Measurements from ENCODE around the gene ZNF182.

- no peak for TF ChIP-seq POLR2A (IDR thresholded peaks at IDR 0.05)
- TF ChIP-seq, protein P1, sequence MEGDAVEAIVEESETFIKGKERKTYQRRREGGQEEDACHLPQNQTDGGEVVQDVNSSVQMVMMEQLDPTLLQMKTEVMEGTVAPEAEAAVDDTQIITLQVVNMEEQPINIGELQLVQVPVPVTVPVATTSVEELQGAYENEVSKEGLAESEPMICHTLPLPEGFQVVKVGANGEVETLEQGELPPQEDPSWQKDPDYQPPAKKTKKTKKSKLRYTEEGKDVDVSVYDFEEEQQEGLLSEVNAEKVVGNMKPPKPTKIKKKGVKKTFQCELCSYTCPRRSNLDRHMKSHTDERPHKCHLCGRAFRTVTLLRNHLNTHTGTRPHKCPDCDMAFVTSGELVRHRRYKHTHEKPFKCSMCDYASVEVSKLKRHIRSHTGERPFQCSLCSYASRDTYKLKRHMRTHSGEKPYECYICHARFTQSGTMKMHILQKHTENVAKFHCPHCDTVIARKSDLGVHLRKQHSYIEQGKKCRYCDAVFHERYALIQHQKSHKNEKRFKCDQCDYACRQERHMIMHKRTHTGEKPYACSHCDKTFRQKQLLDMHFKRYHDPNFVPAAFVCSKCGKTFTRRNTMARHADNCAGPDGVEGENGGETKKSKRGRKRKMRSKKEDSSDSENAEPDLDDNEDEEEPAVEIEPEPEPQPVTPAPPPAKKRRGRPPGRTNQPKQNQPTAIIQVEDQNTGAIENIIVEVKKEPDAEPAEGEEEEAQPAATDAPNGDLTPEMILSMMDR (IDR thresholded peaks at IDR 0.05): no peak
Measured at GRCh38 chrX:48001260-48001659, 2.5 kb downstream of the ZNF182 start.
